Activated CD8-positive, alpha-beta memory T cell treated with anti-CD3 and anti-CD28 coated beads for 48 hours (primary cell): ENCODE data around the gene BSCL2.
A peak's percentile ranks its signal among the peaks of the same experiment; 100 is the strongest.
"Not testable (repeated sequence)": the region's sequence is repeated elsewhere in the genome, so short reads cannot be mapped to it uniquely, and the experiment has no call there.

Experiments
- DNase-seq, 3 experiments: peaks; one replicate each; pipeline ENCODE4 v3.0.0-alpha.2; 2020; ENCODE audit warnings: low read depth in 2 of 3, low spot score in 2 of 3

Gene BSCL2

DNA sequence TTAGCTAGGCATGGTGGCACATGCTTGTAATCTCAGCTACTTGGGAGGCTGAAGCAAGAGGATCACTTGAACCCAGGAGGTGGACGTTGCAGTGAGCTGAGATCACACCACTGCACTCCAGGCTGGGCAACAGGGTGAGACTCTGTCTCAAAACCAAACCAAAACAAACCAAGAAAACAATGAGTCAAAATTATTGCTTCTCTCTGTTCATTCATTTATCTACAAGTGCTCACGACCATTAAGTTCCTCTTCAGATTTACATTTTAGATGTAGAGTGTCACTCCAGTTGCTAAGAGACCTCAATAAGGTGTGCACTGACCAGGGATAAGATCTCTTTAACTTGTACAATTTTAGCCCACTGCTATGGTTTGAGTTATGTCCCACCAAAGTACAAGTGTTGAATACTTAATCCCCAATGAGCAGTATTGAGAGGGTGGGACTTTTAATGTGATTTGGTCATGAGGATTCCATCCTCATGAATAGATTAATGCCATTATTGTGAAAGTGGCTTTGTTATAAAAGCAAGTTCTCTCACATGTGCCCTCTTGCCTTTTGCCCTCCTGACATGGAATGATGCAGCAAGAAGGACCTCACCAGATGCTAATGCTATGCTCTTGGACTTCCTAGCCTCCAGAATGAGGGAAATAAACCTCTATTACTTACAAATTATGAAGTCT lies 12.2 kb upstream of the BSCL2 start:
- DNase-seq: no peak

DNA sequence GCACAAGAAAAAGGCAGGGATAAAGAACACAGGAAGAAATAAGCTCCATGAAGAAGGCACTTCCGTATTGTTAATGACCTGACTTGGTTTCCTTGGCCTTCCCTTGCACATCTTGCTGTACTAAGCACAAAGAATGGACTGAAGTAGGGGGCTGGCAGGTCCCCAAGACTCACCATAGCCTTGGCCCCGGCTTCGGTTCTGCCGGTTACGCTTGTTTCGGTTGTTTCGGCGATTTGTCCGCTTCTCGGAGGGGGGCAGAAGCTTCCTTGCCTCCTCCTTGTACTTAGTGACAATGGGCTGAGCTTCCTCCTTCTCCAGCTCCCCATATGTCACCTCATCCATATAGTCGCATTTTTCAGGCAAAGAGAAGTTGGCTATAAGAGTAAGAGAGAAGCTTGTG lies 9.6 kb upstream of the BSCL2 start:
- no peak for DNase-seq

DNA sequence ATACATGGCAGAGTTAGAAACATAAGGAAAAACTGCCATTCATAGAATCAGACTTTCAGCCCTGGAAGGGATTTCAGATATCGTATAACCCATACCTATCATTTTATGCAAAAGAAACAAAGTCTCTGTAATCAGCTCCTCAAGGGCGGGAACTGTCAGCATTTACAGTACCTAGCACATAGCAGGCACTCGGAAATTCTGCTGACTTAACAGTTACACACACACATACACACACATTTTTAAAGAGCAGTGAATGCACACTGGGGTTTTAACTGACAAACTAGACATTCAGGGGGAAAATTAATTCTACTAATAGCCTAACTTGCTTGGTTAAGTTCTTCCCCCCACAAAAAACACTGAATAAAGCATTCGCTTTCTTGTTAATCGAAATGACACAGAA lies 9.0 kb upstream of the BSCL2 start:
- no peak for DNase-seq

DNA sequence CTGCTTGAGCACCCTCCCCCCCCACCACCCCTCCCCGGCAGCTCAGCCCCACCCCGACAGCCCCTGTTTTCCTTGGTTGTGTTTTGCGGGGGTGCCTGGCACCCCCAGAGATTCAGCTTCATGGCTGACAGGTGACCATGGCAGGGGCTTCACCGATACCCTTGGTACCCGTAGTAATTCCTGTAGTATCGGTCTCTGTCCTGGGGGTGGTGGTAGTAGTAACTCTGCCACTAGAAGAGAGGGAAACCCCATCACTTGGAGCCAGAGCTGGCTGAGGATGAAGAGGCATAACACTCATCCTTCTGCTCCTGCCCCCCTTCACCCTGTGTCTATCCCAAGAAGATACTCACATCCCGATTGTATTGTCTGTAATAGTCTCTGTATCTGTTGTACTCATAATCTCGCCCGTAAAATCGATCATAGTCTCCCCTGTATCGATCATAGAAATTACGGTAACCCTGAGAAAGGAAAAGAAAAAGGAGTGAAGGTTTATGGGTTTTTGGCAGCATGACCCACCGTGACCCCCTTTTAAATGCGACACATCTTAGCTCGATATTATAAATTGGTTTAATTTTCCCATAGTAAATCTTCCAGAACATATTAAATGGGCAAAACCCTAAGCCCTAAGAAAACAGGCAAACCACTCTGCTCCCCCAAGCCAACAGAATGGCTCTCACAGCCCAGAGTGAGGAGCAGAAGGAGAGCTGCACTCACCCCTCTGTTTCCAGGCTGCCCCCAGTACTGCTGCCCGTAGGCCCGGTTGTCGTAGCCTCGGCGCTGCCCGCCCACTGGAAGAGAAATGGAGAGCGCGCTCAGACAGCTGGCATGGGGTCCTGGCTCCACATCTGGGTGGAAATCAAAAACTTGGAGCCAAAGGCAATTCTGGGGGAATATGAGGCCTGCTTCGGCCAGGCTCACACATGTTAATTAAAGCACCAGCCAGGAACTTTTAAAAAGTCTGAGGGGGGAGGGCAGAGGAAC lies 8.2 kb upstream of the BSCL2 start:
- no peak for DNase-seq

DNA sequence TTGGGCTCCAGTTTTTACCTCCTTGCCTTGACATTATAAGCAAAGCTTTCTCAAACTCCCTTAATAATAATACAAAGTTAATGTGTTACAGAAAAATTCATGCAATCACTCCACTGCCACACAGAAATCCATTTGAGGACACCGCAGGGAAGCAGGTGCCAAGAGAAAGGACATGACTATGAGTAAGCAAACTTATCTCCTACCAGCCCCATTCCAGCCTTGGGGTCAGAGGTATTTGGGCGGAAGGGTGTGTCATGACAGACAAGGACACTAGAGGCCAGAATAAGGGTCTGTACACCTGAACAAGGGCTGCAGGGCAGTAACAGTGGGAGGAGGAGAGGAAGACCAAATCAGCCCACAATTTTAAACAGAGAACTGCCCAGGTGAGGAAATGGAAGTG lies 6.1 kb upstream of the BSCL2 start:
- no peak for DNase-seq

DNA sequence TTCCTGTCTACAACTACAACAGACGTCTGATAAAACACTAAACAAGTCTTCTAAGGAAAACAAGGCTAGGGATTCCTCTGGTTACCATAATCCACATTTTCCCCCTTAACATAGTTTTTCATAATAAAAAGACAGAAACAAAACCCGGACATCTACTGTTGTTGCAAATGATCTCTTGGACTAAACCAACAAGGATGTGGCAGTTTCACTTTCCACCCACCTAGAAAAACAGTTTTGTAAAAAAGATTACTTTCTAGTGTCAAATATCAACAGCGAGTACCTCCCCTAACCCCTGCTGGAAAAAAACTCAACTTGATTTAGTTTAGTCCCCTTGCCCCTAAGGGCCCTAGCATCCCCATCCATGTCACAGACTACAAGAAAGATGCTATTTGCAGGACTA lies 5.6 kb upstream of the BSCL2 start:
- no peak for DNase-seq

DNA sequence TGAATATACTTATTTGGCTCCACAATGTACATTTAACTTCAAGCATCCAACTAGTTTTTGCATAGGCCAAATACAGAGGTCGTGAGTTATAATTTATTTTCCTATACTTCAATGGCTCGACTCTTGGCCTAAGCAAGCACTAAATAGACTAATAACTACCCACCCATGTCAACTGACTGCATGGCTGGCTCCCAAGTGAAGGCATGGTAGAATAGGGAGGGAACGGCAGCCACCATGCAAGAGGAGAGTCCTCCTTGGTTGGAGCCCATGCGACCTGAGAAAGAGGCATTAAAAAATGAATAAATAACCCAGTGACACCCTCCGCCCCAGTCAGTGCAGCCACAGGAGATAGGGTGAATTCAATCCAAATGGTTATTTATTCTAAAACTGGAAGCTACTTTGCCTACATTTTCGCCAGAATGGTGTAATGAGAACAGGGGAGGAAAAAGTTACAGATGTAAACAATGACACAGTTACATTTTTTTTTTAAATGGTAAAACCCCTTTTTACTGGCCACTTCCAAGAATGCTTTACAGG lies 5.1 kb upstream of the BSCL2 start:
- no peak for DNase-seq

DNA sequence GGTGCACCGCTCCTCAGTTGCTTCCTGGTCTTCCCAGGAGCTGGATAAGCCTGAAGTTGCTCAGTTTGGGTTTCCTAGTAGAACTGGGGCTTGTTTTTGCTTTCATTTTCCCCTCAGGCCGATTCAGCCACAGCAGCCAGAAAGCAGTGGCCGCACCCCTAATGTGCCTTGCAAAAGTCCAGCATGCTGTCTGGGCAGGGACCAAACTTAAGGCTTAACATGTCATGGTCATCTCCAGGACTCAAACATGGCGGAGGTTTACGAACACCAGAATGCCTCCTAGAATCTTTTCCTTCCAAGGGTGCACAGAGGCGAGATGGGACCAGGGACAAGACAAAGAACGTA lies 2.7 kb upstream of the BSCL2 start:
- no peak for DNase-seq

DNA sequence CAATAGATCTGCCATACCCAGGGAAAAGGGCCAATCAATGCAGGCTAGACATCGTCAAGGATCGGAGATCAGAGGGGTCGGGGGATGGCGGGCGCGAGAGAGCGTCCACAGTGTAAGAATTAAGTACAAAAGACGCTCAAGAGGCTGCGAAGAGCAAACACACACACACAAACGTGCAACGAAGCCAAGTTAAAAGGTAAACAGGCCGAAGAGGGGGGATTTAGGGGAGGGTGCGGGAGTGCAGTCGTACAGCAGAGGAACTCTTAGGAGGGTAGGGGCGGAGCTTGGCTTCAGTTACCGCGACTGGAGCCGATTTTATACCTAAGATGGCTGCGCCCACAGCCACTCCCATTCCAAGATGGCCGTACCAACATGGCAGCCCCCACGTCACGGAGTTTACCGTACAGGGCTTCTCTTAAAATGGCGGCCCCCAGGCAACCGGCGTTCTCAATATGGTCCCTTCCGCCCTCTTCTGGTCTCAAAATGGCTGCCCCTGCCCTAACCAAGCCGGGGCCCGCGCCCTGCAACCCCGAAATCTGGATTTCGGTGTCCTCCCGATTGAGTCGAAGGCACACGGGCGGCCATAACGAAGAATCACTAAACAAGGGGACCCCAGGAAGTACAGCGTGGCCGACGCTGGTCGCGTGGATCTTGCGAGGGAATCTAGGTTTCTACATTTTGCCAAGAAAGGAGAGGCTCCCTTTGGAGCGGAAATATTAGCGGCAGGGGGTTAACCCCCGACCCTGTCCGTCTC lies 2.2 kb upstream of the BSCL2 start:
- DNase-seq: peak; percentile 73 to 87 (median 85)

DNA sequence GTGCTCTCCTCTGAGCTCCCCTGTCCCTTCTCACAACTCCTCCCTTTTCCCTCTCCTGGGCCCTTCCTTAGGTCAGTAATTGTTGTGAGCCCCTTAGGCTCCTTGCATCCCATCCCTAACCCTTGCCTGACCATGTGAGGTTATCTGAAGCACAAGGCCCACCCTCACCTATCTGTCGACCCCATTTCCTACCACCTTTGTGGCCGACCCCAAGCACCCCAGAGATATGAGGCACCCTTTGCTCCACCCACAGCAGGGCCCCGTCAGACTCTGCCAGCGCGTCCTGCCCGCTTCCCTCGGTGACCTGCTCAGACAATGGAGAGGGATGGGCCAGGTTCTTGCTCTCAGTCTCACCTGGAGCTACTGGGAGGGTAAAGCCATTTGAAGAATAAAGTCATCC lies 1.6 kb upstream of the BSCL2 start:
- DNase-seq: no peak

DNA sequence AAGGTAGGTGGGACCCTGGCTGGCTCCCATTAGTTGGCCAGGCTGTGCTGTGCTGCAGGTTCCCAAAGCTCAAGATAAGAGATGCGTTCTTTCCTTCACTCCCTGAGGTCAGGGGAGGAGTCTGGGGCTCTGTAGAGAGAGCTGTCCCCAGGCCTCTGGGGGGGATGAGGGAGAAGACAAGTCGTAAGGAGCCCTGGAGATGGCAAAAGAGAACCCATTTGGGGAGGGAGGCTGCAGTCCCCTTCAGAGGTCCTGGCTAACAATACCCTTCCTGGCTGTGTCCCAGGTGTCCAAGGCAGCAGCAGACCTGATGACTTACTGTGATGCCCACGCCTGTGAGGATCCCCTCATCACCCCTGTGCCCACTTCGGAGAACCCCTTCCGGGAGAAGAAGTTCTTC lies 1.2 kb upstream of the BSCL2 start:
- no peak for DNase-seq

DNA sequence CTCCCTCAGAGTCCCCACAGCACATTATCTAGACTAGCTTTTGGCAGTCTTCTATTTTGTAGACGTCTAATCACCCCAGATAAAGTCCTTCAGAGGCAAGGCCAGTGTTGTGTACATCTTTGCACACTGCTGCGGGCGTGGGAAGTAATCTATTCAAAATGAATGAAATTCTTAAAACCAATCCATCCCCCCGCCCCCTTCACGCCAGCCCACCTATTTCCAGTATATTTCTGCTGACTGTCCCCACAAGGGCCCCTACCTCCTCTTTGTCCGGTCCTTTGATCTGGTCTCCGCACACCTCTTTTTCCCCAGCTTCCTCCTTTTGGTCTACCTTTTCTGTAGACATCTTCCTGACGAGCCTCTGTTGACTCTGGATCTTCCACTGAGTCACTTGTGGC lies 375 bp downstream of the BSCL2 start:
- DNase-seq: no peak

DNA sequence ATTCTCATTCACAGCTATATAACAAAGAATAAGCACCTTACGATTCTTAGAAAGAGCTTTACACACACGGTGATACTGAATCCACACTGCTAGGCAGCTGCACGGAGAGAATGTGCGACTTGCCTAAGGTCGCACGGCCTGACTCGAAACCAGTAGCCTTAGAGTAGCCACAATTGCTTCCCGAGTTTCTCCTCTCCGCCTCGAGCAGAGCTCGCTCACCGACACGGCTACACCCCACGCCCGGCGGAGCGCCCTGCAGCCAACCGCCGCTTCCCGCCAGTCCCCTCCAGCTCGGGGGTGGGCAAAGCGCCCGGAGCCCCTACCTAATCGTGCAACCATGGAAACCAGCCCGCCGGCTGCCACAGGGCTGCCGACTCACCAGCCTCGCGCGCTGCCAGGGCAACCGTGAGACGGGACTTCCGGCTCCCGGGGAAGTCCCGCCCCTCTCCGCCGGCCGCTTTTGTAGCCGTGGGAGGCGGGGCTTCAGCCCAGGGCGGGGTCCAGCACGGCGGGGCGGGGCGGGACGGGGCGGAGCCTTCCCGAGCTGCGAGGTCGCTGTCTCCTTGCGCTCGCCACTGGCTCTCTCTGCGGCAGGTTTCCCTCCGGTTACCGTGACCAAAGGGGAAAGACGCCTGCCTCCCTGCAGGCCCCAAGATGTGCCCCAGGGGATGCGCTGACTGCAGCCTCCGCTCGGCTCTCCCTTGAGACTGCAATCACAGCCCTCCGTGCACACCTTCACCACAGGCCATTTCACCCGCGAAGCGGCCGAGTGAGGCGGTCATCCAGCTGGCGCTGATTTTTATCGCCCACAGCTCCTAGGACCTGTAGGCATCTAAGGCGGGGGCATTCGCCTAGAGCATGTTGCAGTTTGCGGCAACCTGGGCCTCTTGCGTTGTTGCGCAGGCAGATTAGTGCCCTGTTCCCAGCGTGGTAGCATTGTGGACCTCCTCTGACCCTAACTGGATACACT lies 1.1 kb downstream of the BSCL2 start:
- peak; percentile 89 for DNase-seq

DNA sequence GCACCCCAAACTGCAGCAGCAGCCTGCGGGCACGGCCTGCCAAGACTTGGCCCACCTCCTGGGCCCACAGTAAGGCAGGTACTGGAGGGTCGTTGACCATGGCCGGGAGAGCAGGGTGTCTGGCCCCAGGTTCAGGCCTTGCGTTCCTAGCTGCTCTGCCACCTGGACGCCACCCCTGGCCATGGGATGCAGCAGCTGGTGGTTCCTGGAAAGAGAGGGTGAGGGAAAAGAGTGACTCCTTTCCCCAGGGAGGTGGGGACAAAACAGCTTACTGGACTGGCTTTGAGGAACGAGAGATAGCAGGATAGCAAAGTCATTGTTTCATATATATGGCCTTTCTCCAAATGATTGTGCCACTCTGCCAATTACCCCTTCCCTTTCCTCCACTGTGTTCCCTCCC lies 1.8 kb downstream of the BSCL2 start:
- DNase-seq: no peak

DNA sequence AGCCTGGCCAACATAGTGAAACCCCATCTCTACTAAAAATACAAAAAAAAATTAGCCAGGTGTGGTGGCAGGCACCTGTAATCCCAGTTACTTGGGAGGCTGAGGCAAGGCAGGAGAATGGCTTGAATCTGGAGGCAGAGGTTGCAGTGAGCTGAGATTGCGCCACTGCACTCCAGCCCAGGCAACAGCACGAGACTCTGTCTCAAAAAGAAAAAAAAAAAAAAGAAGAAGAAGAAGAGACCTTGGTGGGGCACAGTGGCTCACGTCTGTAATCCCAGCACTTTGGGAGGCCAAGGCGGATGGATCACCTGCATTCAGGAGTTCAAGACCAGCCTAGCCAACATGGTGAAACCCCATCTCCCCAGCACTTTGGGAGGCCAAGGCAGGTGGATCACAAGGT lies 3.3 kb downstream of the BSCL2 start:
- not testable (repeated sequence) for DNase-seq

DNA sequence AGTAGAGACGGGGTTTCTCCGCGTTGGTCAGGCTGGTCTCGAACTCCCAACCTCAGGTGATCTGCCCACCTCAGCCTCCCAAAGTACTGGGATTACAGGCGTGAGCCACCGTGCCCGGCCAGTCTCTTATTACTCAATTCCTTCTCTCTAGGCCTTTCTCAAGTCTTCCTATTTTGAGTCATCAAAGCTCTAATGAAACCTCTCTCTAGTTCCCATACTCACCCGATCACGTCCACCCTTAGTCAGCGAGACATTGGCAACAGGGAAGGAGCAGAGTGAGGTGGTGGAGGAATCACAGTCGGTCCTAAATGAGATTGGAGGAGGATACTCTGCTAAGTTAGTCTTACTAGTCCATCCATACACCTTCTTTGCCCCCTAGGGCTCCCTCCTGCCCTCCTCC lies 5.0 kb downstream of the BSCL2 start:
- DNase-seq: no peak

DNA sequence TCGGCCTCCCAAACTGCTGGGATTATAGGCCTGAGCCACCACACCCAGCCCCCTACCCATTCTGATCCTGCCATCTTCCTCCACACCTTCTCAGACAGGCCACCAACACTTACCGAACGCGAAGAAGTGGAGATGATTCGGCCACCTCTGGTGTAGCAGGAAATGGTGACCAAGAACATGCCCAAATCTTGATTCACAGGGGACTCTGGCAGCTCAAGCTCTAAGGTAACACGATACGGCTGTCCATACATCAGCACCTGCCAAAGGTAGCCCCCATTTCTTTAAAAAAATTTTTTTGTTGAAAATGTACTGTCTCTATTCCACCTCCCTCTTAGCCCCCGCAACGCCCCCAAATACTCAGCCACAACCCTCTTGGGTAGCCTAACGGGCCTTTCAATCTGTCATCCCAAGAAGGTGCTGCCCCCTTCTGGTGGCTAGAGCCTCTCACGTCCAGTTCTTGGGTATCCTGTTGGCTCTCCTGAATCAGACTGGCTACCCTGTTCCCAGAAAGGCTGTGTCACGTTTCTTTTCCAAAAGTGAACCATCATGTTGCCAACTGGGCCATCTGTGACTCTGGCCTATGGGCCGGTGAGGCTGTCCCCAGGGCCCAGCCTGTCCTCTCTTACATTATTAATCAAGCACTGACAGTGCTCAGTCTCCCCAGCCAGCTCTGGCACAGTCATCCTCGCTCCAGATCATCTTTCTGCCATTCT lies 12.6 kb downstream of the BSCL2 start:
- DNase-seq: peak in 2 of 3 experiments; percentile 52 to 60

DNA sequence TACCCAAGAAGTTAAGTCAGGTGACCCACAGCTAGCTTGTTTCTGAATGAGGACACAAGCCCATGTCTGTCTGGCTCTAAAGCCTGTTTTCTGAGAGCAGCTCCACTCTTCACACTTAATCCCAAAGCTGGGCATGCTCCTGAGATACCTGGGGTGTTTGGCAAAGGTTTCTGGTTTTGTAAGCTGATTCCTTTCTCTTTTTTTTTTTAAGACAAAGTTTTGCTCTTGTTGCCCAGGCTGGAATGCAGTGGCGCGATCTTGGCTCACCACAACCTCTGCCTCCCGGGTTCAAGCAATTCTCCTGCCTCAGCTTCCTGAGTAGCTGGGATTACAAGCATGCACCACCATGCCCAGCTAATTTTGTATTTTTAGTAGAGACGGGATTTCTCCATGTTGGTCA lies 13.6 kb downstream of the BSCL2 start:
- DNase-seq: not testable (repeated sequence)

DNA sequence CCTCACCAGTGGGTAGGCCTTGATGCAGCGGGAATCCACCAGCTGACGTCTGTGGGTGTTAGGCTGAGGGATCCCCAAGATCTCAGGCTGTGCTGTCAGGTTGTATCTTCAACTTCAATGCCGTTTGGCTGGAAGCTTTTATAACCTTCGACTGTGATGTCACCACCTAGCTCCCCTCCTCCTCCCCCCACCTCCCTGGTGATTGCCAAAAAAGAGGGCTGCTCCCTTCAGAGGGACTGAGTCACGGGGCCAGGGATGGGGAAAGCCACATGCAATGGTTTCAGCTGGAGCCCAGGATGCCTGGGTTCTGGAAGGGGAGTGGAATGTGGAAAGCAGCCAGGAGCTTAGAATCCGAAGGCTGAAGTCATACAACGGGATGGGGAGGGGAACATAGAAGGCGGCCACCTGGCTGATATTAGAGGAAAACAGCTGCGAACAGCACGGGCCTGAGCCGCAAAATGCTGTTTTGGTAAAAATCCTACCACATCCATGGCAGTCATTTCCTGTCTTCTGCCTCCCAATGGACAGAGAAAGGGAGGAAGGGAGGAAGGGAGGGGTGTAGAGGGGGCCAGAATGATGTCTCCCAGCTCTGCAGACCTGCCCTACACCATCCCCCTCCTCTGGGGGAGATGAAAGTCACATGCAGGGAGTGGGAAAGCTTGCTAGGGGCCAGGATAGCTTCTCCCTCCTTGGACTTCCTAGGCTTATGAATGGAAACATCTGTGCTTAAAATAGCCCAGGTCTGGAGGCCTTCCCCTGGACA lies 17.6 kb downstream of the BSCL2 start, which contains the start of gene LRRN4CL:
Gene LRRN4CL (minus strand): TSS at position 110 of the 763 bp plus-strand sequence. CDS start 1,022 bp downstream, outside the sequence.
- no peak for DNase-seq
